ENCODE results near the gene FBRS. TPM values are rescaled to one million over a fixed set of nuclear protein-coding genes. Genes with fewer than 3 reads are reported as not detected.

FBRS gene
- total and polyA plus RNA-seq, 2 experiments from 2014 or later: 7.6 to 14.2 TPM

GRCh38 chr16:30615358-30616091 is 42.7 kb upstream of the FBRS start:
- no peaks in the 10 kb centered on the region for H3K9me2 ChIP-seq (ENCODE audit: insufficient read depth)
- in situ Hi-C loops (cut with MboI): loop anchor here (25.0 kb wide), 1 partner anchor 478 kb away; no protein-coding TSS in a partner anchor
- no peaks in the 10 kb centered on the region for H4K20me1 ChIP-seq (ENCODE audit: insufficient read depth)
- TF ChIP-seq EZH2 (IDR thresholded peaks at IDR 0.05; ENCODE audit: insufficient read depth, poor library complexity, severe bottlenecking) (no peak), EZH2phosphoT487 (IDR thresholded peaks at IDR 0.05; ENCODE audit: insufficient read depth, low read depth) (no peak)
- H3K4me2 ChIP-seq (ENCODE audit: unreplicated experiment): no peak overlapping the region
- no peaks in the 10 kb centered on the region for H3K79me2 ChIP-seq (ENCODE audit: insufficient read depth)
- no peaks in the 10 kb centered on the region for H3K9me3 ChIP-seq (ENCODE audit: low read depth)
- no peaks in the 10 kb centered on the region for H3K4me1 ChIP-seq (ENCODE audit: insufficient read depth)
- no peaks in the 10 kb centered on the region for H3K36me3 ChIP-seq (ENCODE audit: low read depth)
- H3K27me3 ChIP-seq (replicated peaks; ENCODE audit: insufficient read depth): no peaks in the 10 kb centered on the region
- no peak overlapping the region for H3K4me3 ChIP-seq
- 27 to 39% methylated on average over 12 of the region's 12 CpGs for WGBS, 2 experiments (ENCODE audit: low coverage in 1 of 2, low lambda C conversion rate in 2 of 2, missing lambda C conversion rate in 2 of 2)
- H3F3A ChIP-seq (ENCODE audit: insufficient read depth): peaks cover 11% of the 10 kb centered on the region; the same call in 1 of the 2 replicates
- no peak overlapping the region for H3K27ac ChIP-seq
- H2AFZ ChIP-seq: no peak overlapping the region
- DNase-seq: peak; percentile 63
- no peak overlapping the region for H3K9ac ChIP-seq

GRCh38 chr16:30619202-30619601 is 39.0 kb upstream of the FBRS start:
- peak; percentile 58 for DNase-seq
- in situ Hi-C loops (cut with MboI): loop anchor here (25.0 kb wide), 1 partner anchor 482 kb away; no protein-coding TSS in a partner anchor
- TF ChIP-seq EZH2phosphoT487 (IDR thresholded peaks at IDR 0.05; ENCODE audit: insufficient read depth, low read depth): no peak
- no peak for TF ChIP-seq EZH2 (IDR thresholded peaks at IDR 0.05; ENCODE audit: insufficient read depth, poor library complexity, severe bottlenecking)
- H2AFZ ChIP-seq: no peak overlapping the region
- H3K9ac ChIP-seq: no peak overlapping the region
- H4K20me1 ChIP-seq (ENCODE audit: insufficient read depth): no peaks in the 10 kb centered on the region
- no peaks in the 10 kb centered on the region for H3K9me2 ChIP-seq (ENCODE audit: insufficient read depth)
- peaks cover 15% of the 10 kb centered on the region; the same call in 1 of the 2 replicates for H3F3A ChIP-seq (ENCODE audit: insufficient read depth)
- H3K4me1 ChIP-seq (ENCODE audit: insufficient read depth): no peaks in the 10 kb centered on the region
- no peak overlapping the region for H3K4me3 ChIP-seq
- no peaks in the 10 kb centered on the region for H3K36me3 ChIP-seq (ENCODE audit: low read depth)
- no peak overlapping the region for H3K4me2 ChIP-seq (ENCODE audit: unreplicated experiment)
- 24% methylated on average over 4 of the region's 4 CpGs for WGBS, 2 experiments (ENCODE audit: low coverage in 1 of 2, low lambda C conversion rate in 2 of 2, missing lambda C conversion rate in 2 of 2)
- no peaks in the 10 kb centered on the region for H3K9me3 ChIP-seq (ENCODE audit: low read depth)
- no peaks in the 10 kb centered on the region for H3K79me2 ChIP-seq (ENCODE audit: insufficient read depth)
- H3K27ac ChIP-seq: 0 out of 2 replicates have a peak overlapping the region, but pooled peaks have one; percentile 7
- no peaks in the 10 kb centered on the region for H3K27me3 ChIP-seq (replicated peaks; ENCODE audit: insufficient read depth)

- Histone ChIP-seq H3K27me3 (replicated peaks; ENCODE audit: insufficient read depth) (no peaks in the 10 kb centered on the region), H3K9me3 (ENCODE audit: low read depth) (no peaks in the 10 kb centered on the region), H3K27ac (no peak overlapping the region), H3K4me3 (no peak overlapping the region), H4K20me1 (ENCODE audit: insufficient read depth) (no peaks in the 10 kb centered on the region), H3K9me2 (ENCODE audit: insufficient read depth) (no peaks in the 10 kb centered on the region), H2AFZ (no peak overlapping the region), H3K9ac (no peak overlapping the region), H3K79me2 (ENCODE audit: insufficient read depth) (no peaks in the 10 kb centered on the region), H3F3A (ENCODE audit: insufficient read depth) (peaks cover 15% of the 10 kb centered on the region; the same call in 1 of the 2 replicates), H3K4me1 (ENCODE audit: insufficient read depth) (no peaks in the 10 kb centered on the region), H3K4me2 (ENCODE audit: unreplicated experiment) (no peak overlapping the region), H3K36me3 (ENCODE audit: low read depth) (no peaks in the 10 kb centered on the region)
- peak; percentile 15 for DNase-seq
- TF ChIP-seq EZH2phosphoT487 (IDR thresholded peaks at IDR 0.05; ENCODE audit: insufficient read depth, low read depth): no peak
- no peak for TF ChIP-seq EZH2 (IDR thresholded peaks at IDR 0.05; ENCODE audit: insufficient read depth, poor library complexity, severe bottlenecking)
- 61 to 72% methylated on average over 5 of the region's 5 CpGs for WGBS, 2 experiments (ENCODE audit: low coverage in 1 of 2, low lambda C conversion rate in 2 of 2, missing lambda C conversion rate in 2 of 2)
- in situ Hi-C loops (cut with MboI): loop anchor here (10.0 to 25.0 kb wide), 2 partner anchors 175 to 482 kb away; partner anchors contain the start of gene SEPHS2
Measured at GRCh38 chr16:30619638-30620037, 38.6 kb upstream of the FBRS start.

- Histone ChIP-seq H3K4me3 (no peak overlapping the region), H2AFZ (no peak overlapping the region), H3F3A (ENCODE audit: insufficient read depth) (peaks cover 15% of the 10 kb centered on the region; the same call in 1 of the 2 replicates), H3K4me1 (ENCODE audit: insufficient read depth) (no peaks in the 10 kb centered on the region), H3K27me3 (replicated peaks; ENCODE audit: insufficient read depth) (no peaks in the 10 kb centered on the region), H3K9ac (no peak overlapping the region), H3K4me2 (ENCODE audit: unreplicated experiment) (no peak overlapping the region), H3K27ac (no peak overlapping the region), H3K9me2 (ENCODE audit: insufficient read depth) (no peaks in the 10 kb centered on the region), H3K9me3 (ENCODE audit: low read depth) (no peaks in the 10 kb centered on the region), H3K79me2 (ENCODE audit: insufficient read depth) (no peaks in the 10 kb centered on the region), H3K36me3 (ENCODE audit: low read depth) (no peaks in the 10 kb centered on the region), H4K20me1 (ENCODE audit: insufficient read depth) (no peaks in the 10 kb centered on the region)
- in situ Hi-C loops (cut with MboI): loop anchor here (10.0 to 25.0 kb wide), 2 partner anchors 175 to 483 kb away; partner anchors contain the start of gene SEPHS2
- DNase-seq: no peak
- no peak for TF ChIP-seq EZH2 (IDR thresholded peaks at IDR 0.05; ENCODE audit: insufficient read depth, poor library complexity, severe bottlenecking)
- no peak for TF ChIP-seq EZH2phosphoT487 (IDR thresholded peaks at IDR 0.05; ENCODE audit: insufficient read depth, low read depth)
- 30 to 37% methylated on average over 3 of the region's 3 CpGs for WGBS, 2 experiments (ENCODE audit: low coverage in 1 of 2, low lambda C conversion rate in 2 of 2, missing lambda C conversion rate in 2 of 2)
Measured at GRCh38 chr16:30620169-30620568, 38.1 kb upstream of the FBRS start.
